Measurements from ENCODE around the gene NAALADL2. TPM values are rescaled to one million over a fixed set of nuclear protein-coding genes. Genes with fewer than 3 reads are reported as not detected.

Gene NAALADL2
- polyA plus RNA-seq, 3 donors, result not detected

DNA sequence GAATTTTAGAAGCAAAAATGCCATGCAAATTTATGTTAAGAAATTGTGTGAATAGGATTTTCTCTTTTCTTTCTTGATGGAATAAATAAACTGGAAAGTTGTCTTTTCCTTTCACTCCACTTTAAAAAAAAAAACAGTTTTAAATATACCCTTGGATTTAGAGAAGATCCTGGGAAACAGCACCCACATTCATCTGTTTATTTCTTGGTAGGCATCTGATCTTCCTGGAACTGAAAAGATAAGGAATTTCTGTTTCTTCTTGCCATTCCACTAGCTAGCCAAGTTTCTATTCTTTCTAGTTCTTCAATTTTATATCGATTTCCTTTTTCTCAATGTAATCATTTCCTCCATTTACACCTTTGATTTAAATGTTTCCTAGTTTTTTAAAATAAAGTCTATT, 420.8 kb downstream of the NAALADL2 start:
- DNase-seq, result no peak
- H3K4me3 Mint-ChIP-seq, result no peak overlapping the region
- no peaks in the 10 kb centered on the region for H4K20me1 ChIP-seq (ENCODE audit: insufficient read depth, low read length)
- no peaks in the 10 kb centered on the region for H3K79me2 ChIP-seq (ENCODE audit: insufficient read depth, low read length)
- no peak overlapping the region for H3K27ac ChIP-seq (ENCODE audit: low read depth in 1 of 2, low read length in 2 of 2)
- no peaks in the 10 kb centered on the region for H3K36me3 ChIP-seq (replicated peaks in 1 of 2; ENCODE audit: control insufficient read depth in 1 of 2, insufficient read depth in 2 of 2, low read length in 2 of 2)
- WGBS (ENCODE audit: insufficient coverage), result no CpG with 5 or more reads among the region's 1 CpG
- peaks cover 0 to 5% (median 2%) of the 10 kb centered on the region in 7 donors for H3K9me3 Mint-ChIP-seq
- intact Hi-C loops (cut with micrococcal nuclease), result no loop called here
- no peaks in the 10 kb centered on the region for H3K9me3 ChIP-seq (replicated peaks in 1 of 2; ENCODE audit: control insufficient read depth in 1 of 2, insufficient read depth in 1 of 2, low read length in 2 of 2)
- peaks cover 0 to 2% (median 0%) of the 10 kb centered on the region in 3 donors for H3K27me3 Mint-ChIP-seq (ENCODE audit: low read depth in 3 of 3)
- H3K27me3 ChIP-seq (ENCODE audit: control insufficient read depth in 2 of 2, insufficient read depth in 2 of 2, low read length in 2 of 2), result no peaks in the 10 kb centered on the region
- TF ChIP-seq, protein P1, sequence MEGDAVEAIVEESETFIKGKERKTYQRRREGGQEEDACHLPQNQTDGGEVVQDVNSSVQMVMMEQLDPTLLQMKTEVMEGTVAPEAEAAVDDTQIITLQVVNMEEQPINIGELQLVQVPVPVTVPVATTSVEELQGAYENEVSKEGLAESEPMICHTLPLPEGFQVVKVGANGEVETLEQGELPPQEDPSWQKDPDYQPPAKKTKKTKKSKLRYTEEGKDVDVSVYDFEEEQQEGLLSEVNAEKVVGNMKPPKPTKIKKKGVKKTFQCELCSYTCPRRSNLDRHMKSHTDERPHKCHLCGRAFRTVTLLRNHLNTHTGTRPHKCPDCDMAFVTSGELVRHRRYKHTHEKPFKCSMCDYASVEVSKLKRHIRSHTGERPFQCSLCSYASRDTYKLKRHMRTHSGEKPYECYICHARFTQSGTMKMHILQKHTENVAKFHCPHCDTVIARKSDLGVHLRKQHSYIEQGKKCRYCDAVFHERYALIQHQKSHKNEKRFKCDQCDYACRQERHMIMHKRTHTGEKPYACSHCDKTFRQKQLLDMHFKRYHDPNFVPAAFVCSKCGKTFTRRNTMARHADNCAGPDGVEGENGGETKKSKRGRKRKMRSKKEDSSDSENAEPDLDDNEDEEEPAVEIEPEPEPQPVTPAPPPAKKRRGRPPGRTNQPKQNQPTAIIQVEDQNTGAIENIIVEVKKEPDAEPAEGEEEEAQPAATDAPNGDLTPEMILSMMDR (IDR thresholded peaks at IDR 0.05), result no peak
- no peaks in the 10 kb centered on the region for H3K4me1 ChIP-seq (ENCODE audit: control insufficient read depth in 1 of 2, insufficient read depth in 2 of 2, low read length in 2 of 2)
- no peak overlapping the region for H2AFZ ChIP-seq (ENCODE audit: insufficient read depth, low read depth, low read length, poor library complexity, severe bottlenecking)
- H3K27ac Mint-ChIP-seq, result no peak overlapping the region
- H3K4me3 ChIP-seq (replicated peaks in 1 of 3; ENCODE audit: low read depth in 2 of 3, low read length in 3 of 3), result no peak overlapping the region
- H3K9ac ChIP-seq (ENCODE audit: insufficient read depth, low read length, poor library complexity, severe bottlenecking), result no peak overlapping the region
- no peaks in the 10 kb centered on the region for H3K36me3 Mint-ChIP-seq
- H3K4me2 ChIP-seq (replicated peaks; ENCODE audit: extremely low read depth, low read length, poor library complexity, severe bottlenecking), result no peak overlapping the region
- no peaks in the 10 kb centered on the region for H3K4me1 Mint-ChIP-seq

DNA sequence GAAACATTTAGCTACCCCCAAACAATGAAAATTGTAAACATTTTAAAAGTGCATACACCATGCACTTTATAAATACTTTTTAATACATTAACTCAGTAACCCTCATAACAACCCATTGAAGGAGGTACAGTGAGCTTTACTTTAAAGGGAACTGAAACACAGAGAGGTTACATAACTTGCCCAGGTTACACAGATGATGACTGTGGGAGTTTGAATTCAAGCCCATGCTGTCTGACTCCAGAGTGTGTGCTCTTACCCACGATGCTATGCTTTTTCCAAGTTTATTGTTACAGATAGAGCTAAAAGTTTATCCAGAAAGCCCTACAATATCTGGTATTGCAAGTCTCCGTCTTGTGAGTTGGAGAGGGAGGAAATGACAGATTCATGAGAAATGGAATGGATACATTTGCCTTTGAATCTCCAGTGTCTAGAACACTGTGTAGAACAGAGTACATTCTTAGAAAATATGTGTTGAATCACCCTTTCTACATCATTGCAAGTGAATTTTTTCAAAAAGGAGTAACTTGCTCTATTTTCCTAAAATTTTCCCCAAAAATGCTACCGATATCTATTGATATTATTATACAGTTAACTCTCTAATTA, 428.3 kb downstream of the NAALADL2 start:
- TF ChIP-seq, protein P1 (IDR thresholded peaks at IDR 0.05), result no peak
- H4K20me1 ChIP-seq (ENCODE audit: insufficient read depth, low read length), result no peaks in the 10 kb centered on the region
- 67% methylated on average over 1 of the region's 3 CpGs for WGBS (ENCODE audit: insufficient coverage)
- Mint-ChIP-seq H3K4me1 (no peaks in the 10 kb centered on the region), H3K36me3 (no peaks in the 10 kb centered on the region), H3K27ac (no peak overlapping the region), H3K9me3 (peaks cover 0 to 2% (median under 1%) of the 10 kb centered on the region in 7 donors), H3K27me3 (ENCODE audit: low read depth in 3 of 3) (no peaks in the 10 kb centered on the region), H3K4me3 (no peak overlapping the region)
- no peak overlapping the region for H3K9ac ChIP-seq (ENCODE audit: insufficient read depth, low read length, poor library complexity, severe bottlenecking)
- H2AFZ ChIP-seq (ENCODE audit: insufficient read depth, low read depth, low read length, poor library complexity, severe bottlenecking), result no peak overlapping the region
- H3K4me2 ChIP-seq (replicated peaks; ENCODE audit: extremely low read depth, low read length, poor library complexity, severe bottlenecking), result no peak overlapping the region
- H3K4me1 ChIP-seq (ENCODE audit: control insufficient read depth in 1 of 2, insufficient read depth in 2 of 2, low read length in 2 of 2), result no peaks in the 10 kb centered on the region
- H3K4me3 ChIP-seq (replicated peaks in 1 of 3; ENCODE audit: low read depth in 2 of 3, low read length in 3 of 3), result no peak overlapping the region
- no peaks in the 10 kb centered on the region for H3K36me3 ChIP-seq (replicated peaks in 1 of 2; ENCODE audit: control insufficient read depth in 1 of 2, insufficient read depth in 2 of 2, low read length in 2 of 2)
- H3K27me3 ChIP-seq (ENCODE audit: control insufficient read depth in 2 of 2, insufficient read depth in 2 of 2, low read length in 2 of 2), result no peaks in the 10 kb centered on the region
- H3K27ac ChIP-seq (ENCODE audit: low read depth in 1 of 2, low read length in 2 of 2), result no peak overlapping the region
- no peaks in the 10 kb centered on the region for H3K79me2 ChIP-seq (ENCODE audit: insufficient read depth, low read length)
- DNase-seq, result no peak
- intact Hi-C loops (cut with micrococcal nuclease), result no loop called here
- no peaks in the 10 kb centered on the region for H3K9me3 ChIP-seq (replicated peaks in 1 of 2; ENCODE audit: control insufficient read depth in 1 of 2, insufficient read depth in 1 of 2, low read length in 2 of 2)

Data from CD14-positive monocyte (primary cell).